Suprapubic skin (tissue), 4 donors: ENCODE measurements around the gene DNAH9. TPM values are rescaled to one million over a fixed set of nuclear protein-coding genes. Genes with fewer than 3 reads are reported as not detected.

Source experiments
- DNase-seq, 2 donors: peaks; one replicate each; pipeline ENCODE4 v3.0.0-alpha.2; 2019; ENCODE audit warnings: low spot score in 2 of 2
- H3K27ac ChIP-seq: fragments of 200-600 bp; sonication (generic); one replicate; pipeline ENCODE4 v1.5.1; 2019
- H3K27me3 ChIP-seq: fragments of 200-600 bp; sonication (generic); one replicate; pipeline ENCODE4 v1.5.1; 2019
- H3K36me3 ChIP-seq: fragments of 200-600 bp; sonication (generic); one replicate; pipeline ENCODE4 v1.5.1; 2019
- H3K4me1 ChIP-seq: fragments of 200-600 bp; sonication (generic); one replicate; pipeline ENCODE4 v1.5.1; 2019
- H3K4me3 ChIP-seq: fragments of 200-600 bp; sonication (generic); one replicate; pipeline ENCODE4 v1.5.1; 2019; ENCODE audit warnings: mild to moderate bottlenecking
- H3K9me3 ChIP-seq: fragments of 200-600 bp; sonication (generic); one replicate; pipeline ENCODE4 v1.5.1; 2019
- CTCF ChIP-seq, 2 donors: fragments of 200-600 bp in 1 of 2; fragments of 450-650 bp in 1 of 2; sonication (generic) in 1 of 2; IDR thresholded peaks; one replicate each; pipeline ENCODE4 v1.5.1; 2016 to 2019; ENCODE audit warnings: antibody characterized with exemption in 2 of 2, mild to moderate bottlenecking in 1 of 2, moderate library complexity in 1 of 2
- EP300 ChIP-seq: sonication (generic); formaldehyde crosslinking; IDR thresholded peaks from one replicate; pipeline ENCODE4 v1.6.1; 2017; ENCODE audit warnings: antibody characterized with exemption
- POLR2A ChIP-seq, 2 donors: fragments of 450-650 bp; IDR thresholded peaks; one replicate each; pipeline ENCODE4 v1.6.1; 2017; ENCODE audit warnings: antibody characterized with exemption in 2 of 2, mild to moderate bottlenecking in 2 of 2, moderate library complexity in 2 of 2
- POLR2AphosphoS5 ChIP-seq, 3 donors: sonication (generic); formaldehyde crosslinking; IDR thresholded peaks; one replicate each; pipeline ENCODE4 v1.6.1; 2017; ENCODE audit warnings: antibody characterized with exemption in 3 of 3
- WGBS: methylation state at CpG from one replicate; pipeline ENCODE4 v1.1.5; 2018; 5-methylcytosine and 5-hydroxymethylcytosine counted together
- total RNA-seq, 4 donors: library from RNA; depleted of rRNA; stranded (reverse); fragments of >200 nt; gene quantifications; one replicate each; pipeline ENCODE4 v1.1.0, GENCODE V29; 2016

The DNAH9 gene
- total RNA-seq, 4 donors from 2014 or later: 3.0 to 14.2 (median 4.1) TPM

GRCh38 chr17:11554542-11554941 is 43.7 kb upstream of the DNAH9 start:
- no peaks in the 10 kb centered on the region for H3K36me3 ChIP-seq

GRCh38 chr17:11555530-11555929 is 42.7 kb upstream of the DNAH9 start:
- Histone ChIP-seq H3K9me3 (no peaks in the 10 kb centered on the region), H3K27me3 (no peaks in the 10 kb centered on the region), H3K27ac (no peak overlapping the region), H3K4me1 (no peaks in the 10 kb centered on the region), H3K36me3 (no peaks in the 10 kb centered on the region), H3K4me3 (no peak overlapping the region)
- DNase-seq: no peak
- no peak for TF ChIP-seq CTCF (IDR thresholded peaks at IDR 0.05)
- TF ChIP-seq POLR2AphosphoS5 (IDR thresholded peaks at IDR 0.05): no peak
- no peak for TF ChIP-seq POLR2A (IDR thresholded peaks at IDR 0.05)
- no peak for TF ChIP-seq EP300
- WGBS: 88% methylated on average over 6 of the region's 6 CpGs

More at GRCh38 chr17:11554542-11554941, 43.7 kb upstream of the DNAH9 start:
- TF ChIP-seq POLR2A (IDR thresholded peaks at IDR 0.05) (no peak), POLR2AphosphoS5 (IDR thresholded peaks at IDR 0.05) (no peak), EP300 (no peak), CTCF (IDR thresholded peaks at IDR 0.05) (no peak)
- no peaks in the 10 kb centered on the region for H3K4me1 ChIP-seq
- no peak for DNase-seq
- no peak overlapping the region for H3K27ac ChIP-seq
- 74% methylated on average over 5 of the region's 5 CpGs for WGBS
- H3K4me3 ChIP-seq: no peak overlapping the region
- no peaks in the 10 kb centered on the region for H3K27me3 ChIP-seq
- no peaks in the 10 kb centered on the region for H3K9me3 ChIP-seq

DNA sequence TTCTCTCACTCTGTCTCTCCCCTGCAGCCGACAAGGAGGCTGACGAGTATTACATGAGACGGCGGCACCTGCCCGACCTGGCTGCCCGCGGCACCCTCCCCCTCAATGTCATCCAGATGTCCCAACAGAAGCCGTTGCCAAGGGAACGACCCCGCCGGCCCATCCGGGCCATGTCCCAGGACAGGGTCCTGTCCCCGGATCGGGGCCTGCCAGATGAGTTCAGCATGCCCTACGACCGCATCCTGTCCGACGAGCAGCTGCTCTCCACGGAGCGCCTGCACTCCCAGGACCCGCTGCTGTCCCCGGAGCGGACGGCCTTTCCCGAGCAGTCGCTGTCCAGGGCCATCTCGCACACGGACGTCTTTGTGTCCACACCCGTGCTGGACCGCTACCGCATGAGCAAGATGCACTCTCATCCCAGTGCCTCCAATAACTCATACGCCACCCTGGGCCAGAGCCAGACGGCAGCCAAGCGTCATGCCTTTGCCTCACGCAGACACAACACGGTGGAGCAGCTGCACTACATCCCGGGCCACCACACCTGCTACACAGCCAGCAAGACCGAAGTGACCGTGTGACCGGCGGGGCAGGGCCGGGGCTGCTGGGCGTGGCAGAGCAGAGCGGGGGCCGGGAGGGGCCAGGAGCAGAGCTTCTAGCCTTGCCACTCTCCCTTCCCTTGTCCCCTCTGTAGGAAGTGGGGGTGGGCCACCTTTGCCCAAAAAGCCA is 40.4 kb upstream of the DNAH9 start:
- TF ChIP-seq EP300: no peak
- TF ChIP-seq CTCF (IDR thresholded peaks at IDR 0.05): no peak
- TF ChIP-seq POLR2AphosphoS5 (IDR thresholded peaks at IDR 0.05): no peak
- no peak for TF ChIP-seq POLR2A (IDR thresholded peaks at IDR 0.05)
- WGBS: 93% methylated on average over 22 of the region's 46 CpGs
- no peak overlapping the region for H3K27ac ChIP-seq
- H3K36me3 ChIP-seq: no peaks in the 10 kb centered on the region
- peaks cover 3% of the 10 kb centered on the region for H3K27me3 ChIP-seq
- no peaks in the 10 kb centered on the region for H3K4me1 ChIP-seq
- no peak overlapping the region for H3K4me3 ChIP-seq
- DNase-seq: no peak
- H3K9me3 ChIP-seq: no peaks in the 10 kb centered on the region

DNA sequence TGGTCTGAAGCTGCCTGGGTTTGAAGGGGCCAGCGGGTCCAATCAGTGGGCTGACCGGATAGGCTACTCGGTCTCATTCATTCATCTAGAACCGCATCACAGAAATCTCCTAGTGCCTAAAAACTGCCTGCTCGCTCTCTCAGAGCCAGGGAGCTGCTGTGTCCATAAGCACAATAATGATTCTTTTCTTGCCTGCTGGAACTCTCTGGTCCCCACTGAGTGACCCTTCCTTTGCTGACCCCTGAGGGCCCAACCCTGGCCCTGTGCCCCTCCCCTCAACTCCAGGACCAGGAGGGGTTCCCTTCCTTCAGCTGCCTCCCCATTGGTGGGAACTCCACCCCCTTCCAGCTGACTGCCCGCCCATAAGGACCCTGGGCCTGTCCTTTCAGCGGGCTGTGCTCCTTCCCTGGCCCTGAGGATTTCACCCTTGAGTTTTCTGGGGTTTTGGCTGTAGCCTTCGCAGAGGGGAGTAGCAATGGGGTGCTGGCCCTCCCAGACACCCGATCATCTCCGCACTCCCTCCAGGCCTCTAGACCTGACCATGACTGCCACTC is 39.5 kb upstream of the DNAH9 start:
- Histone ChIP-seq H3K36me3 (no peaks in the 10 kb centered on the region), H3K27me3 (peaks cover 3% of the 10 kb centered on the region), H3K27ac (no peak overlapping the region), H3K9me3 (no peaks in the 10 kb centered on the region), H3K4me3 (no peak overlapping the region), H3K4me1 (no peaks in the 10 kb centered on the region)
- WGBS: 95% methylated on average over 8 of the region's 10 CpGs
- DNase-seq: no peak
- no peak for TF ChIP-seq CTCF (IDR thresholded peaks at IDR 0.05)
- no peak for TF ChIP-seq POLR2AphosphoS5 (IDR thresholded peaks at IDR 0.05)
- TF ChIP-seq POLR2A (IDR thresholded peaks at IDR 0.05): no peak
- TF ChIP-seq EP300: no peak

DNA sequence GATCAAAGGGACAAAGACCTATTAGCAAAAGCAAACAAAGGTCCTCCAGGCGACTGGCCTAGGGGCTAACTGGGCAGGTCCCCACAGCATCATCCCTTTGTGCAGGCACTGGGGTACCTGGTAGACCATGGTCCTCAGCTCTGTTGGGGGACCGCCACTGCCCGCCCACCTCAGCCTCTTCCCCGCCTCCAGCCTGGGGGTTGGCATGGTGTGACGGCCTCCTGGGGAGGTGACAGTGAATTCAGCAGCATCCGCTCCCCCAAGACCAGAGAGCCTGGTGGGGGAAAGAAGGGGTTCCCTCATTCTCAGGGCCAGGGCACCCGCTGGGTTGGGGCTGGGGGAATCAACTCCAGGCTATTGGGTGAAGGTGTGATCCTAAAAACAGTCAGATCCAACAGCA is 38.7 kb upstream of the DNAH9 start:
- Histone ChIP-seq H3K4me3 (no peak overlapping the region), H3K36me3 (no peaks in the 10 kb centered on the region), H3K9me3 (no peaks in the 10 kb centered on the region), H3K4me1 (no peaks in the 10 kb centered on the region), H3K27ac (no peak overlapping the region), H3K27me3 (peaks cover 3% of the 10 kb centered on the region)
- TF ChIP-seq POLR2A (IDR thresholded peaks at IDR 0.05) (no peak), POLR2AphosphoS5 (IDR thresholded peaks at IDR 0.05) (no peak), CTCF (IDR thresholded peaks at IDR 0.05) (no peak), EP300 (no peak)
- DNase-seq: no peak
- 89% methylated on average over 6 of the region's 7 CpGs for WGBS
